ENCODE measurements around the gene ZC3H6. TPM values are rescaled to one million over a fixed set of nuclear protein-coding genes. Genes with fewer than 3 reads are reported as not detected.
"Not testable (repeated sequence)": the region's sequence is repeated elsewhere in the genome, so short reads cannot be mapped to it uniquely, and the experiment has no call there.

The ZC3H6 gene
- polyA plus RNA-seq, 4 donors: 6.4 to 11.2 (median 9.4) TPM

GRCh38 chr2:112321375-112322320, 46.3 kb downstream of the ZC3H6 start:
- no peak for DNase-seq (ENCODE audit: low read depth in 4 of 4, low spot score in 2 of 4)

GRCh38 chr2:112322919-112323318, 47.5 kb downstream of the ZC3H6 start:
- DNase-seq (ENCODE audit: low read depth in 4 of 4, low spot score in 2 of 4): no peak

- DNase-seq (ENCODE audit: low read depth in 4 of 4, low spot score in 2 of 4): no peak
Measured at GRCh38 chr2:112332123-112332696, 56.8 kb downstream of the ZC3H6 start.

- DNase-seq (ENCODE audit: low read depth in 4 of 4, low spot score in 2 of 4): no peak
Measured at GRCh38 chr2:112335600-112335999, 60.2 kb downstream of the ZC3H6 start.

GRCh38 chr2:112339986-112340385, 64.6 kb downstream of the ZC3H6 start:
- DNase-seq (ENCODE audit: low read depth in 4 of 4, low spot score in 2 of 4): peak in 1 of 4 donors; percentile 36

- DNase-seq (ENCODE audit: low read depth in 4 of 4, low spot score in 2 of 4): no peak
Measured at GRCh38 chr2:112340475-112341267, 65.3 kb downstream of the ZC3H6 start.

- peak in 1 of 4 donors; percentile 31 for DNase-seq (ENCODE audit: low read depth in 4 of 4, low spot score in 2 of 4)
Measured at GRCh38 chr2:112342067-112342550, 66.7 kb downstream of the ZC3H6 start.

GRCh38 chr2:112343827-112344585, 68.6 kb downstream of the ZC3H6 start:
- DNase-seq (ENCODE audit: low read depth in 4 of 4, low spot score in 2 of 4): no peak

- DNase-seq (ENCODE audit: low read depth in 4 of 4, low spot score in 2 of 4): no peak
Measured at GRCh38 chr2:112345030-112346027, 69.9 kb downstream of the ZC3H6 start.

GRCh38 chr2:112352292-112352691, 76.9 kb downstream of the ZC3H6 start:
- not testable (repeated sequence) for DNase-seq (ENCODE audit: low read depth in 4 of 4, low spot score in 2 of 4)

- DNase-seq (ENCODE audit: low read depth in 4 of 4, low spot score in 2 of 4): not testable (repeated sequence)
Measured at GRCh38 chr2:112352809-112353603, 77.6 kb downstream of the ZC3H6 start.

- DNase-seq (ENCODE audit: low read depth in 4 of 4, low spot score in 2 of 4): not testable (repeated sequence)
Measured at GRCh38 chr2:112354335-112354734, 78.9 kb downstream of the ZC3H6 start.

- not testable (repeated sequence) for DNase-seq (ENCODE audit: low read depth in 4 of 4, low spot score in 2 of 4)
Measured at GRCh38 chr2:112360055-112360454, 84.7 kb downstream of the ZC3H6 start.

Other genes with a start within 250 kb of the ZC3H6 start
- gene TMEM87B, start 220.3 kb upstream of the ZC3H6 start, polyA plus RNA-seq (ENCODE audit: insufficient read length in 4 of 4): 10 to 100 TPM; 16.7 to 25.5 (median 21.1) TPM
- gene FBLN7, start 137.2 kb upstream of the ZC3H6 start, polyA plus RNA-seq (ENCODE audit: insufficient read length in 4 of 4): 10 to 100 TPM; 12.3 to 15.6 (median 14.1) TPM
- gene ZC3H8, start 20.6 kb upstream of the ZC3H6 start, polyA plus RNA-seq (ENCODE audit: insufficient read length in 4 of 4): 10 to 100 TPM; 14.3 to 28.4 (median 20.2) TPM
- gene RGPD8, start 158.0 kb downstream of the ZC3H6 start, polyA plus RNA-seq (ENCODE audit: insufficient read length in 4 of 4): 1 to 10 TPM; 2.0 to 5.4 (median 3.6) TPM
- gene TTL, start 206.6 kb downstream of the ZC3H6 start, polyA plus RNA-seq (ENCODE audit: insufficient read length in 4 of 4): 10 to 100 TPM; 36.0 to 42.3 (median 38.5) TPM

Data from left renal cortex interstitium (tissue), 4 donors.